Measurements from ENCODE around the gene EFCAB6.

DNA sequence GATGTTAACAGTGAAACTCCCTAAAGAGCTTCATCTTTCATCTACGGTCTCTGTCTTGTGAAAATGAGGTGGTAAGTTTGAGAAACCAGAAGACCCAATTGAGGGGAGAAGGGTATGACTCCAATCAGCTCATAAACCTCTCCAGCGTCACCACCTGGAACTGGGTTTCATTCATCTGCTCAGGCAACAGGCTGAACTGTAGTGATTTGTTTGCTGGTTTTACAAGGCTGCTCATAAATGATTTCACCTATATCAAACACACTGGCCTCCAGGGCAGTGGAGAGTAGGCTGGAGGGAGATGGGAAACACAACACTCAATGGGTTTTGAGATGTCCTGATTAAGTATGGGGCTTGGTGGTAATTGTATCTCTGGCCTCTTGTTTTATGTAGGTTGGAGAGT lies 79.0 kb downstream of the EFCAB6 start:
- TF ChIP-seq, protein P1, sequence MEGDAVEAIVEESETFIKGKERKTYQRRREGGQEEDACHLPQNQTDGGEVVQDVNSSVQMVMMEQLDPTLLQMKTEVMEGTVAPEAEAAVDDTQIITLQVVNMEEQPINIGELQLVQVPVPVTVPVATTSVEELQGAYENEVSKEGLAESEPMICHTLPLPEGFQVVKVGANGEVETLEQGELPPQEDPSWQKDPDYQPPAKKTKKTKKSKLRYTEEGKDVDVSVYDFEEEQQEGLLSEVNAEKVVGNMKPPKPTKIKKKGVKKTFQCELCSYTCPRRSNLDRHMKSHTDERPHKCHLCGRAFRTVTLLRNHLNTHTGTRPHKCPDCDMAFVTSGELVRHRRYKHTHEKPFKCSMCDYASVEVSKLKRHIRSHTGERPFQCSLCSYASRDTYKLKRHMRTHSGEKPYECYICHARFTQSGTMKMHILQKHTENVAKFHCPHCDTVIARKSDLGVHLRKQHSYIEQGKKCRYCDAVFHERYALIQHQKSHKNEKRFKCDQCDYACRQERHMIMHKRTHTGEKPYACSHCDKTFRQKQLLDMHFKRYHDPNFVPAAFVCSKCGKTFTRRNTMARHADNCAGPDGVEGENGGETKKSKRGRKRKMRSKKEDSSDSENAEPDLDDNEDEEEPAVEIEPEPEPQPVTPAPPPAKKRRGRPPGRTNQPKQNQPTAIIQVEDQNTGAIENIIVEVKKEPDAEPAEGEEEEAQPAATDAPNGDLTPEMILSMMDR (IDR thresholded peaks at IDR 0.05), result no peak
- no peak for TF ChIP-seq POLR2A (IDR thresholded peaks at IDR 0.05)

All from Peyer's patch (tissue), 4 donors.